IgD-negative memory B cell (primary cell): Measurements from ENCODE around the gene TMPRSS9. TPM values are rescaled to one million over a fixed set of nuclear protein-coding genes. Genes with fewer than 3 reads are reported as not detected.

Experiments used
- H3K27ac Mint-ChIP-seq, 3 donors: one replicate each; pipeline ENCODE4 v1.8.0; 2020 to 2022; ENCODE audit warnings: mild to moderate bottlenecking in 3 of 3, mixed read lengths in 3 of 3, moderate library complexity in 1 of 3
- H3K27me3 Mint-ChIP-seq: one replicate; pipeline ENCODE4 v1.8.0; 2021; ENCODE audit warnings: mixed read lengths
- H3K36me3 Mint-ChIP-seq: one replicate; pipeline ENCODE4 v1.8.0; 2020; ENCODE audit warnings: mild to moderate bottlenecking, mixed read lengths
- H3K4me1 Mint-ChIP-seq, 3 donors: one replicate each; pipeline ENCODE4 v1.8.0; 2020 to 2022; ENCODE audit warnings: mixed read lengths in 3 of 3, mild to moderate bottlenecking in 1 of 3
- H3K4me3 Mint-ChIP-seq, 4 donors: one replicate each; pipeline ENCODE4 v1.8.0; 2020 to 2022; ENCODE audit warnings: mild to moderate bottlenecking in 4 of 4, mixed read lengths in 4 of 4, moderate library complexity in 3 of 4
- H3K9me3 Mint-ChIP-seq, 3 donors: one replicate each; pipeline ENCODE4 v1.8.0; 2020 to 2021; ENCODE audit warnings: mixed read lengths in 3 of 3, mild to moderate bottlenecking in 1 of 3
- polyA plus RNA-seq: library from polyadenylated mRNA; unstranded; fragments of 300-500 nt; fragmentation: Illumina TruSeq; gene quantifications from one replicate; pipeline ENCODE4 v1.2.3, GENCODE V29; 2021

TMPRSS9 gene
- polyA plus RNA-seq: not detected

DNA sequence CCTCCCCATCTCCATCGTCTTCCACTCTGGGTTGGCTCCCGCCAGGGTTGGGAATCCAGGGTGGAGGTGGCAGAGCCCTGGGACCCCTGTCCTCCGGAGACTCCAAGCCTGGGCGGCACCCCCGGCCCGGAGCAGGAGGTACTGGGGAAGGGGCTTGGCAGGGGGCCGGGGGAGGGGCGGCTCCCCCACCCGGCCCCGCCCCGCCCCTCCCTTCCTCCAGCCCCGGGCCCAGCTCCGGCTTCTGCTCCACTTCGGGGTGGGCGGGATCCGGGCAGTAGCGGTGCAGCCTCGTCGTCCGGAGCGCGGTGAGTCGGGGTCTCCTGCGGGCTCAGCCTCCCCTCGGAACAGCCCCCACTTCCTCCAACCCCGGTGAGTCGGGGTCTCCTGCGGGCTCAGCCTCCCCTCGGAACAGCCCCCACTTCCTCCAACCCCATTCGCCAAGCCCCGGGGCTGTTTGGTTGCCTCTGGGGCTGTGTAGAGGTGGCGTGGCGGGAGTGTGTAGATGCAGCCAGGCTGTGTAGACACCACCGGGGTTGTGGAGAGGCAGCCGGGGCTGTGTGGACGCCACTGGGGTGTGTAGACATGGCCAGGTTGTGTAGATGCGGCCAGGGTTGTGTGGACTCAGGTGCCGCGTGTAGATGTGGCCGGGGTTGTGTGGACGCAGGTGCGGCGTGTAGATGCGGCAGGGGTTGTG, at the start of gene TMPRSS9:
Gene TMPRSS9 (plus strand): TSS at position 274 of the 694 bp plus-strand sequence. CDS start 29,521 bp downstream, outside the sequence.
- Mint-ChIP-seq H3K9me3 (peaks cover 0 to 1% (median 0%) of the 10 kb centered on the region in 3 donors), H3K4me3 (no peak within 1 kb of the TSS), H3K36me3 (peaks cover 2% of the 10 kb centered on the region), H3K27me3 (peaks cover 10% of the 10 kb centered on the region), H3K27ac (peak within 1 kb of the TSS in 1 of 3 donors; percentile 57), H3K4me1 (peaks cover 3 to 4% (median 3%) of the 10 kb centered on the region in 3 donors)

DNA sequence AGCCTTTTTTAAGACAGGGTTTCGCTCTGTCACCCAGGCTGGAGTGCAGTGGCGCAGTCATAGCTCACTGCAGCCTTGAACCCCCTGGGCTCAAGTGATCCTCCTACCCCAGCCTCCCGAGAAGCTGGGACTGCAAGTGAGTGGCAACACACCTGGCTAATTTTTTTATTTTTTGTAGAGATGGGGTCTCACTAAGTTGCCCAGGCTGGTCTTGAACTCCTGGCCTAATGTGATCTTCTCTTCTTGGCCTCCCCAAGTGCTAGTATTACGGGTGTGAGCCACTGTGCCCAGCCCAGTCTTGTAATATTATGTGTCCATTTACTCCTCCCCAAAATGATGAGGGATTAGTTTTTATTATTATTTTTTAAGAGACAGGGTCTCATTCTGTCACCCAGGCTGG, 49.0 kb upstream of the TMPRSS9 start:
- Mint-ChIP-seq H3K27me3 (peaks cover 17% of the 10 kb centered on the region), H3K4me1 (peaks cover 6 to 21% (median 21%) of the 10 kb centered on the region in 3 donors), H3K27ac (peak overlapping the region in 2 of 3 donors; percentile 16 to 76), H3K9me3 (peaks cover 5 to 9% (median 7%) of the 10 kb centered on the region in 3 donors), H3K4me3 (no peak overlapping the region), H3K36me3 (no peaks in the 10 kb centered on the region)

- Mint-ChIP-seq H3K4me3 (peak overlapping the region in 2 of 4 donors; percentile 17 to 60), H3K4me1 (peaks cover 7 to 26% (median 22%) of the 10 kb centered on the region in 3 donors), H3K27me3 (peaks cover 14% of the 10 kb centered on the region), H3K36me3 (no peaks in the 10 kb centered on the region), H3K9me3 (peaks cover 5 to 9% (median 7%) of the 10 kb centered on the region in 3 donors), H3K27ac (peak overlapping the region in 1 of 3 donors; percentile 56)
These were observed 47.1 kb upstream of the TMPRSS9 start for GRCh38 chr19:2312820-2313501.

DNA sequence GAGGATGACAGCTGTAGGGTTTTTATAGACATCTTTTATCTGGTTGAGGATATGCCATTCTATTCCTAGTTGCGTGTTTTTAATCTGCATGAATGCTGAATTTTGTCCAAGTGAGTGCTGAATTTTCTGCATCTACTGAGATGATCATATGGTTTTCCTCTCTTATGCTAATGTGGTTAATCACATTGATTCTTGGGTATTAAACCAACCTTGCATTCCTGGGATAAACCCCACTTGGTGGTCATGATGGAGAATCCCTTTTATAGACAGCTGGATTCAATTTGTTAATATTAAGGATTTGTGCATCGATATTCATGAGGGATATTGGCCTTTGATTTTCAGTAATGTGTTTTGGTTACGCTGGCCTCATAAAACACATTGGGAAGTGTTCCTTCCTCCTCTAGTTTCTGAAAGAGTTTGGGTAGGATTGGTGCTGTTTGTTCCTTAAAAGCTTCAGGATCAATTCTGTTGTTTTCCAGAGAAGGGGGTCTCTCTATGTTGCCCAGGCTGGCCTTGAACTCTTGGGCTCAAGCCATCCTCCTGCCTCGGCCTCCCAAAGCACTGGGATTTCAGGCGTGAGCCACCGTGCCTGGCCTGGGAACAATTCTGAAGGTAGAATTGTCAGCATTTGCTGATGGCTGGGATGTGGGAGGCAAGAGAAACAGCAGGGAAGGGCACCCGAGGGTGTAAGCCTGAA, 44.8 kb upstream of the TMPRSS9 start:
- peaks cover 6% of the 10 kb centered on the region for H3K27me3 Mint-ChIP-seq
- peak overlapping the region; percentile 90 to 92 (median 91) for H3K27ac Mint-ChIP-seq
- H3K4me3 Mint-ChIP-seq: peak overlapping the region in 3 of 4 donors; percentile 36 to 89 (median 89)
- no peaks in the 10 kb centered on the region for H3K36me3 Mint-ChIP-seq
- peaks cover 12 to 29% (median 26%) of the 10 kb centered on the region in 3 donors for H3K4me1 Mint-ChIP-seq
- H3K9me3 Mint-ChIP-seq: peaks cover 5 to 9% (median 7%) of the 10 kb centered on the region in 3 donors

- peak overlapping the region; percentile 90 to 92 (median 91) for H3K27ac Mint-ChIP-seq
- H3K27me3 Mint-ChIP-seq: peaks cover 6% of the 10 kb centered on the region
- H3K36me3 Mint-ChIP-seq: no peaks in the 10 kb centered on the region
- H3K9me3 Mint-ChIP-seq: peaks cover 5 to 9% (median 7%) of the 10 kb centered on the region in 3 donors
- H3K4me3 Mint-ChIP-seq: peak overlapping the region; percentile 36 to 89 (median 72)
- H3K4me1 Mint-ChIP-seq: peaks cover 12 to 29% (median 26%) of the 10 kb centered on the region in 3 donors
These were observed 44.2 kb upstream of the TMPRSS9 start for GRCh38 chr19:2315818-2316353.

GRCh38 chr19:2317300-2317699, 42.8 kb upstream of the TMPRSS9 start:
- Mint-ChIP-seq H3K36me3 (no peaks in the 10 kb centered on the region), H3K4me3 (no peak overlapping the region), H3K4me1 (peaks cover 12 to 29% (median 26%) of the 10 kb centered on the region in 3 donors), H3K27ac (peak overlapping the region in 2 of 3 donors; percentile 30 to 75), H3K27me3 (peaks cover 6% of the 10 kb centered on the region), H3K9me3 (peaks cover 5 to 9% (median 7%) of the 10 kb centered on the region in 3 donors)

DNA sequence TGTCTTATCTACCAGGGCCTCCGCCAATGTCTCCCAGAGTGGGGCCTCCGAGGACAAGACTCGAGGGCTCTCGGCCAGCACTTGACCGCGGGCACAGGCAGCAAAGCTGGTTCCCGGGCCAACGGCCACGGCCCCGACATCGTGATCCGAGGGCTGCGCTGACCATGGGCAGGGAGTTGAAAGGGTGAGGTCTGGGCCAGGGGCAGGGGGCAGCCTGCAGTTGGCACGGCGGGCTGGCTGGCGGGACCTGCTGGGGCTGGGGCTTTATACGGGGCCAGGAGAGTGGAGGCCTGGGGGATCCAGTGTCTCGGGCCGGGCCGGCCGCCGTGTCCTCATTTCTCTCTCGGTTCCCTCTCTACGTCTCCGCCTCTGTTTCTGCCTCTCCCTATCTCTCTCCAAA, 42.3 kb upstream of the TMPRSS9 start:
- peak overlapping the region; percentile 30 to 74 (median 59) for H3K27ac Mint-ChIP-seq
- H3K36me3 Mint-ChIP-seq: no peaks in the 10 kb centered on the region
- peaks cover 5 to 9% (median 7%) of the 10 kb centered on the region in 3 donors for H3K9me3 Mint-ChIP-seq
- H3K4me3 Mint-ChIP-seq: no peak overlapping the region
- peaks cover 12 to 29% (median 26%) of the 10 kb centered on the region in 3 donors for H3K4me1 Mint-ChIP-seq
- H3K27me3 Mint-ChIP-seq: peaks cover 6% of the 10 kb centered on the region

- Mint-ChIP-seq H3K27me3 (no peaks in the 10 kb centered on the region), H3K36me3 (no peaks in the 10 kb centered on the region), H3K4me1 (peaks cover 12 to 27% (median 24%) of the 10 kb centered on the region in 3 donors), H3K4me3 (peak overlapping the region; percentile 37 to 87 (median 62)), H3K9me3 (peaks cover 5 to 9% (median 7%) of the 10 kb centered on the region in 3 donors), H3K27ac (peak overlapping the region in 2 of 3 donors; percentile 30 to 74)
These were observed 41.1 kb upstream of the TMPRSS9 start for GRCh38 chr19:2318923-2319322.

- H3K36me3 Mint-ChIP-seq: no peaks in the 10 kb centered on the region
- no peaks in the 10 kb centered on the region for H3K27me3 Mint-ChIP-seq
- peaks cover 5 to 9% (median 7%) of the 10 kb centered on the region in 3 donors for H3K9me3 Mint-ChIP-seq
- H3K4me3 Mint-ChIP-seq: peak overlapping the region in 2 of 4 donors; percentile 32 to 87
- peak overlapping the region; percentile 10 to 74 (median 16) for H3K27ac Mint-ChIP-seq
- H3K4me1 Mint-ChIP-seq: peaks cover 17 to 33% (median 27%) of the 10 kb centered on the region in 3 donors
These were observed 40.5 kb upstream of the TMPRSS9 start for GRCh38 chr19:2319551-2319950.

GRCh38 chr19:2320049-2320448, 40.0 kb upstream of the TMPRSS9 start:
- Mint-ChIP-seq H3K4me3 (peak overlapping the region in 1 of 4 donors; percentile 23), H3K4me1 (peaks cover 19 to 35% (median 30%) of the 10 kb centered on the region in 3 donors), H3K27ac (peak overlapping the region; percentile 10 to 74 (median 67)), H3K27me3 (no peaks in the 10 kb centered on the region), H3K36me3 (no peaks in the 10 kb centered on the region), H3K9me3 (peaks cover 3 to 5% (median 3%) of the 10 kb centered on the region in 3 donors)

GRCh38 chr19:2320939-2321338, 39.1 kb upstream of the TMPRSS9 start:
- H3K9me3 Mint-ChIP-seq: peaks cover 0 to under 1% (median 0%) of the 10 kb centered on the region in 3 donors
- no peak overlapping the region for H3K4me3 Mint-ChIP-seq
- no peaks in the 10 kb centered on the region for H3K36me3 Mint-ChIP-seq
- peak overlapping the region in 1 of 3 donors; percentile 74 for H3K27ac Mint-ChIP-seq
- peaks cover 21 to 36% (median 30%) of the 10 kb centered on the region in 3 donors for H3K4me1 Mint-ChIP-seq
- no peaks in the 10 kb centered on the region for H3K27me3 Mint-ChIP-seq

- Mint-ChIP-seq H3K4me3 (no peak overlapping the region), H3K27ac (peak overlapping the region in 1 of 3 donors; percentile 74), H3K27me3 (no peaks in the 10 kb centered on the region), H3K4me1 (peaks cover 21 to 37% (median 34%) of the 10 kb centered on the region in 3 donors), H3K9me3 (no peaks in the 10 kb centered on the region), H3K36me3 (no peaks in the 10 kb centered on the region)
These were observed 38.3 kb upstream of the TMPRSS9 start for GRCh38 chr19:2321565-2322283.

- no peak overlapping the region for H3K4me3 Mint-ChIP-seq
- peaks cover 22 to 40% (median 32%) of the 10 kb centered on the region in 3 donors for H3K4me1 Mint-ChIP-seq
- H3K27ac Mint-ChIP-seq: peak overlapping the region; percentile 91 to 97 (median 95)
These were observed 36.4 kb upstream of the TMPRSS9 start for GRCh38 chr19:2323707-2324106.

More at GRCh38 chr19:2323707-2324106, 36.4 kb upstream of the TMPRSS9 start:
- Mint-ChIP-seq H3K36me3 (no peaks in the 10 kb centered on the region), H3K27me3 (no peaks in the 10 kb centered on the region), H3K9me3 (no peaks in the 10 kb centered on the region)
